Right lobe of liver (tissue), 4 donors: ENCODE results near the gene ATE1.

Source experiments
- CTCF ChIP-seq, 4 donors: fragments of 200-600 bp in 3 of 4; fragments of 450-650 bp in 1 of 4; IDR thresholded peaks; one replicate each; pipeline versions ENCODE4 v1.5.1 to v1.8.0; 2016 to 2022; ENCODE audit warnings: antibody characterized with exemption in 4 of 4, mild to moderate bottlenecking in 2 of 4
- POLR2A ChIP-seq: fragments of 450-650 bp; IDR thresholded peaks from one replicate; pipeline ENCODE4 v1.6.1; 2017; ENCODE audit warnings: antibody characterized with exemption, mild to moderate bottlenecking
- donor health status: DM: no; HTN: no; CAD: no.
- donor health status: DM: no; HTN: no; CAD: no.
- donor health status: DM: no; HTN: yes; CAD: no.

- TF ChIP-seq POLR2A (no peak), CTCF (IDR thresholded peaks at IDR 0.05) (no peak)
These were observed 161.4 kb downstream of the ATE1 start for GRCh38 chr10:121766426-121766825.
